Measurements from ENCODE around the gene DPP6. TPM values are rescaled to one million over a fixed set of nuclear protein-coding genes. Genes with fewer than 3 reads are reported as not detected.

Gene DPP6
- total and polyA plus RNA-seq, 9 of the 15 experiments (the other 6 are each of a cell fraction or from before 2014, with no cell fraction given), result not detected

GRCh38 chr7:154310114-154310513 lies 257.9 kb downstream of the DPP6 start (continued):
- TF ChIP-seq ZBTB49 (CRISPR knock-in tag; IDR thresholded peaks at IDR 0.05; ENCODE audit: borderline replicate concordance) (no peak), NCOA6 (IDR thresholded peaks at IDR 0.05) (no peak), VEZF1 (CRISPR knock-in tag; IDR thresholded peaks at IDR 0.05) (no peak), RBM17 (IDR thresholded peaks at IDR 0.05; ENCODE audit: borderline replicate concordance, low read depth, low read length) (no peak), CXXC5 (CRISPR knock-in tag; IDR thresholded peaks at IDR 0.05) (no peak)

- Histone ChIP-seq H3K27ac (ENCODE audit: extremely low read depth, low read depth, low read length) (no peak overlapping the region), H3K4me1 (replicated peaks in 1 of 2; ENCODE audit: control insufficient read depth in 2 of 2, insufficient read depth in 2 of 2, low read length in 2 of 2) (no peaks in the 10 kb centered on the region), H3K9me3 (replicated peaks; ENCODE audit: control insufficient read depth, insufficient read depth, low read depth, low read length) (no peaks in the 10 kb centered on the region), H3K36me3 (ENCODE audit: control insufficient read depth, insufficient read depth, low read length) (no peaks in the 10 kb centered on the region), H3K79me2 (ENCODE audit: control insufficient read depth, insufficient read depth, low read length) (no peaks in the 10 kb centered on the region), H2AFZ (ENCODE audit: low read depth, low read length) (no peak overlapping the region), H3K4me2 (ENCODE audit: insufficient read depth, low read length) (no peak overlapping the region), H3K27me3 (ENCODE audit: control insufficient read depth in 2 of 2, insufficient read depth in 2 of 2, low read length in 2 of 2) (peaks cover 13 to 17% of the 10 kb centered on the region in 2 experiments; a peak in 4 of 5 replicates), H3K9me1 (ENCODE audit: control insufficient read depth, insufficient read depth, low read length) (no peaks in the 10 kb centered on the region), H3K4me3 (no peak overlapping the region), H4K20me1 (replicated peaks; ENCODE audit: control insufficient read depth, insufficient read depth, low read length) (no peaks in the 10 kb centered on the region), H3K9ac (ENCODE audit: insufficient read depth in 1 of 2, low read depth in 2 of 2, low read length in 2 of 2) (no peak overlapping the region)
- 0% methylated on average over 9 of the region's 9 CpGs for WGBS (ENCODE audit: insufficient coverage, low coverage, missing lambda C conversion rate)
- FAIRE-seq (no peak), DNase-seq (ENCODE audit: extremely low read depth in 1 of 4, low spot score in 3 of 4) (no peak), ATAC-seq (no peak)
- BruUV-seq (replicated peaks), result no TSS peak
- ChIA-PET CTCF (ENCODE audit: low intra/inter-chr PET ratio) (no interaction called here), POLR2A (interaction anchor here (1.2 to 1.5 kb wide), 2 partner anchors 10 to 22 kb away, joined by 3 to 4 read pairs; no protein-coding TSS in a partner anchor)
- intact Hi-C loops (cut with micrococcal nuclease) (no loop called here), in situ Hi-C loops (cut with MboI) (no loop called here)
- TF ChIP-seq AFF4 (CRISPR knock-in tag; IDR thresholded peaks at IDR 0.05), result no peak
These were observed 272.0 kb downstream of the DPP6 start for GRCh38 chr7:154324196-154324595.
